GM21515 (cell line): ENCODE results near the gene ARSB.

Experiments
- ATAC-seq: cut with Tn5 transposase; IDR thresholded peaks from one replicate; pipeline ENCODE4 v1.9.1; 2021; ENCODE audit not compliant: unreplicated experiment

ARSB gene

DNA sequence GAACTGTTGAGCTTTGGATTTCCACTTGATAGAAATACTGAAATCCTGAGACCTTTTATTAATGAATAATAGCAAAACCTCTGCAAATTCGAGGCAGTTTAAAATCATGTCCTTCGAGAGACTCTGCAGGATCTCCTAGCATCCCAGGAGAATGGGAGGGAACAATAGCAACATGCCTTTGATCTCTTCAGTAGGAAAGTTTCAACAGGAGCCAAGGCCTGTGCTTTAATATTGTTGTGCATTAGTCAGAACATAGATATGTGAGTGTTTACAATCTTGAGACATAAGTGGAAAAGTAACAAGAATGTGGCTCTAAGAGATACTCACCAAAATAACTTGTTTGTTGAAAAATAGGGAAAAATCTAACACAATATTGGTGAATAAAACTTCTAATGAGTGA is 253.2 kb downstream of the ARSB start:
- ATAC-seq, result no peak

GRCh38 chr5:78730300-78731094 is 254.6 kb downstream of the ARSB start:
- ATAC-seq, result no peak

DNA sequence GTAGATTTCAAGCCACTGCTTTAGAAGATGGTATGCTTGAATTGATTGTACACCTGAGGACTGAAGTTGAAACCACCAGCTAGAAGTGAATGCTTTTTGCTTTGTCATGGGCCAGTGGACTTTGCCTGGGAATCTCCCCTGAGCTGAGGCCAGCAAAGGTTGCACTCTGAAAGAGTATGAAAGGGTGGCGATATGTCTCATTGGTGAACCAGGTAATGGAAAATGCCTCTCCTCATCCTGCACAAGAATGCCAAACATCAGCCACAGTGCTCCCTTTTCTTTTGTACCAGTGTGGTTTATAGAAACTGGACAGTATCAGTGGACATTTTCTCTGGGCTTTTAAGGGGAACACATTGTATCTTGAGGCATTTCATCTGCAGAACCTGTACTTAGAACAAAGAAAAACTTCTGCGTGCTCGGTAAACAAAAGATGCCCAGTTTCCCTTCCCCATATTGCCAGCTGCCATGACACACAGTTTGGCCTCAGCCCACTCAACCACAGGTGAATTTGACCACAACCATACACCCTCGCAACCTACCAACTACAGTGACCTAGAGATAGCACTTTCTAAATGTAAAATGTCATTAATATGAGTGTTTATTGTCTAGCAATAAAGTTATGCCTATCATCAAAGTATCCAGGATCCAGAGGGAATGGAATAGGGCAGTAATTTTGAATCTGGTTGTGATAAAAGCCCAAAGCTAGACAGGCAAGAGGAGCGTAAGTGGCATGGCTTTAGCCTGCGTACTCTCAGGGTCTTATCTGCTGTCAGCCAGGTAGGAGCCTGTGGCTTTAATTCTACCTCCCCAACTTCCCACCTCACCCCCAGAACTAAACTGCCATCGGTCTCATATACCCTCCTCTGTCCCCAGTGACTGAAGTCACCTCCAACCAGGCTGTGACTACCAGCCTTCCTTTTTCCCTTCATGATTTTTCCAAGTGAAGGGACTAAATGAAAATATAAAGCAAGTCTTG is 257.0 kb downstream of the ARSB start:
- peak; percentile 82 for ATAC-seq
